HG03469 (cell line): Measurements from ENCODE around the gene SNX7.
A peak's percentile ranks its signal among the peaks of the same experiment; 100 is the strongest.

Experiments used
- ATAC-seq: cut with Tn5 transposase; IDR thresholded peaks from one replicate; pipeline ENCODE4 v1.9.1; 2021; ENCODE audit warnings: mild to moderate bottlenecking, moderate library complexity, moderate number of reproducible peaks; ENCODE audit not compliant: unreplicated experiment

SNX7 gene

GRCh38 chr1:98661544-98662355, at the start of gene SNX7:
TSS of gene SNX7 (plus strand) at chr1:98661721. CDS start at chr1:98661732, 11 bp downstream.
- ATAC-seq: peak; percentile 72

GRCh38 chr1:98637316-98637715, 24.2 kb upstream of the SNX7 start:
- ATAC-seq: no peak

GRCh38 chr1:98638185-98638584, 23.3 kb upstream of the SNX7 start:
- ATAC-seq: no peak

GRCh38 chr1:98644510-98644909, 17.0 kb upstream of the SNX7 start:
- ATAC-seq: no peak

GRCh38 chr1:98651116-98651632, 10.3 kb upstream of the SNX7 start:
- ATAC-seq: no peak

- no peak for ATAC-seq
These were observed 8.4 kb upstream of the SNX7 start for GRCh38 chr1:98653123-98653522.

GRCh38 chr1:98659879-98660278, 1.6 kb upstream of the SNX7 start:
- no peak for ATAC-seq

GRCh38 chr1:98660940-98661543, 479 bp upstream of the SNX7 start:
- peak; percentile 4 for ATAC-seq

GRCh38 chr1:98662356-98662670, 792 bp downstream of the SNX7 start:
- no peak for ATAC-seq

GRCh38 chr1:98668733-98669132, 7.2 kb downstream of the SNX7 start:
- no peak for ATAC-seq

- no peak for ATAC-seq
These were observed 8.1 kb downstream of the SNX7 start for GRCh38 chr1:98669355-98670296.

- no peak for ATAC-seq
These were observed 10.7 kb downstream of the SNX7 start for GRCh38 chr1:98672189-98672588.

- ATAC-seq: no peak
These were observed 12.7 kb downstream of the SNX7 start for GRCh38 chr1:98674075-98674781.

GRCh38 chr1:98675282-98675681, 13.8 kb downstream of the SNX7 start:
- ATAC-seq: no peak

GRCh38 chr1:98677288-98677687, 15.8 kb downstream of the SNX7 start:
- no peak for ATAC-seq

GRCh38 chr1:98681812-98682211, 20.3 kb downstream of the SNX7 start:
- no peak for ATAC-seq

GRCh38 chr1:98688110-98688739, 26.7 kb downstream of the SNX7 start:
- peak; percentile 82 for ATAC-seq

GRCh38 chr1:98690576-98690975, 29.1 kb downstream of the SNX7 start:
- no peak for ATAC-seq

GRCh38 chr1:98692482-98692881, 31.0 kb downstream of the SNX7 start:
- ATAC-seq: no peak

- ATAC-seq: no peak
These were observed 31.9 kb downstream of the SNX7 start for GRCh38 chr1:98693385-98693784.
